Adipocyte (in vitro differentiated cells): ENCODE measurements around the gene ABHD14A.

Experiments
- DNase-seq: peaks from one replicate; pipeline ENCODE4 v3.0.0-alpha.2; 2015; ENCODE audit warnings: low read depth
- H3K27me3 ChIP-seq: replicated peaks from 2 replicates; pipeline ENCODE4 v1.7.0; 2013; ENCODE audit warnings: mild to moderate bottlenecking, low read length, moderate library complexity; ENCODE audit not compliant: control insufficient read depth, insufficient read depth
- H3K36me3 ChIP-seq: 2 replicates; pipeline ENCODE4 v1.7.0; 2013; ENCODE audit warnings: low read length, mild to moderate bottlenecking, moderate library complexity; ENCODE audit not compliant: control insufficient read depth, insufficient read depth, severe bottlenecking
- H3K4me1 ChIP-seq: 2 replicates; pipeline ENCODE4 v1.7.0; 2013; ENCODE audit warnings: mild to moderate bottlenecking, low read length, moderate library complexity; ENCODE audit not compliant: control insufficient read depth, insufficient read depth
- H3K4me3 ChIP-seq: 2 replicates; pipeline ENCODE4 v1.7.0; 2013; ENCODE audit warnings: mild to moderate bottlenecking, low read length, moderate library complexity
- H3K9ac ChIP-seq: 2 replicates; pipeline ENCODE4 v1.7.0; 2013; ENCODE audit warnings: mild to moderate bottlenecking, low read length, moderate library complexity
- H3K9me3 ChIP-seq: 2 replicates; pipeline ENCODE4 v1.7.0; 2013; ENCODE audit warnings: mild to moderate bottlenecking, low read length, moderate library complexity; ENCODE audit not compliant: control insufficient read depth

The ABHD14A gene

DNA sequence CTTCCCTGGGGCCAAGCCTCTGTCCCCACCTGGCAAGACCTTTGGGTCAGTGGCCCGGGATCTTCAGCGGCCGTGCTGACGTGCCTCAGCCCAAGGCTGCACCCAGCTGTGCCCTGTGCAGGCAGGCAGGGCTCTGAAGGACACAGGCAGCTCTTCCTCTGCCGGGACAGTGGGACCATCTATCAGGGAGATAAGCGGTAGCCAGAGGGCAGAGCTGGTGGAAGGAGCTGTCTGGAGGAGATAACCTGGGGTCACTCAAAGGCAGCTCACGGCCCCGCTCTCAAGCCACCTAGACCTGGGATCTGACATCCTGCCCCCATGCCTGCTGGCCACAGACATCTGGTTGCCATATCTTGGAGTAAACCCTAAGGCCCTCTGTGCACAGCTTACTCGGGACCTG, 54.2 kb downstream of the ABHD14A start:
- Histone ChIP-seq H3K36me3 (no peaks in the 10 kb centered on the region), H3K9me3 (peaks cover 19% of the 10 kb centered on the region), H3K4me3 (no peak overlapping the region), H3K27me3 (no peaks in the 10 kb centered on the region), H3K4me1 (no peaks in the 10 kb centered on the region), H3K9ac (no peak overlapping the region)
- DNase-seq, result no peak

DNA sequence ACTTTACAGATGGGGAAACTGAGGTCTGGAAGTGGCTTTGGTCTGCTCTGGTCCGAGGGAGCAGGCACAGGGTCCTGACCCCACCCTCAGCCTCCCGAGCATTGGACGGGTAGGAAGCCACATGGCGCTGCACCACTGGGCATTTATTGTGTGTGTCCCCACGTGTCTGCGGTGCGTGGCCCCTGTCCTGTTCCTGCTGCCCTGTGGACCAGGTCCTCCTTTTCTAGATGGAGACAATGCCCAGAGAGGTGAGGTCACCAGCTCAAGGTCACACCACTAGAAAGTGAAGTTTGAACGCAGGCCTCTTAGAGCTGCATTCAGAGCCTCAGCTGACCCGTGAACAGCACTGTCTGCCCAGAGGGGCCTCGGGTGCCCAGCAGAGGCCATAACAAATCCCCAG, 54.7 kb downstream of the ABHD14A start:
- H3K36me3 ChIP-seq, result no peaks in the 10 kb centered on the region
- no peak overlapping the region for H3K9ac ChIP-seq
- no peak for DNase-seq
- no peak overlapping the region for H3K4me3 ChIP-seq
- H3K4me1 ChIP-seq, result no peaks in the 10 kb centered on the region
- H3K27me3 ChIP-seq, result no peaks in the 10 kb centered on the region
- H3K9me3 ChIP-seq, result peaks cover 19% of the 10 kb centered on the region
